K562 (cell line): Measurements from ENCODE around the gene PPP4C. TPM values are rescaled to one million over a fixed set of nuclear protein-coding genes. Genes with fewer than 3 reads are reported as not detected.

Experiments
- CBFA2T2 ChIP-seq: fragments of 450-650 bp; conservative IDR thresholded peaks from 2 replicates; pipeline ENCODE4 v1.6.1; 2017; ENCODE audit warnings: mild to moderate bottlenecking
- CREB1 ChIP-seq, 2 experiments: sonication (generic) in 1 of 2; formaldehyde crosslinking in 1 of 2; IDR thresholded peaks; 2 replicates each; pipeline versions ENCODE4 v1.6.1 to v1.8.0; 2012 to 2022; ENCODE audit warnings: inconsistent platforms in 1 of 2, mild to moderate bottlenecking in 1 of 2, missing genetic modification reagents in 1 of 2, moderate library complexity in 1 of 2
- HINFP ChIP-seq: fragments of 450-650 bp; conservative IDR thresholded peaks from 2 replicates; pipeline ENCODE4 v1.6.1; 2016; ENCODE audit warnings: missing genetic modification characterization, low read depth, mild to moderate bottlenecking, control low read depth, missing compliant biosample characterization
- ILK ChIP-seq: fragments of 450-650 bp; IDR thresholded peaks from 2 replicates; pipeline ENCODE4 v1.6.1; 2016; ENCODE audit warnings: missing genetic modification characterization, low read depth, mild to moderate bottlenecking, missing compliant biosample characterization, moderate library complexity, borderline replicate concordance
- MAZ ChIP-seq, 2 experiments: fragments of 450-650 bp in 1 of 2; sonication (generic) in 1 of 2; formaldehyde crosslinking; IDR thresholded peaks in 1 of 2; conservative IDR thresholded peaks in 1 of 2; 2 replicates each; pipeline versions ENCODE4 v1.4.0 to v1.5.0; 2020; ENCODE audit warnings: mild to moderate bottlenecking in 1 of 2, missing genetic modification reagents in 1 of 2
- MNT ChIP-seq, 2 experiments: fragments of 450-650 bp; conservative IDR thresholded peaks; 2 replicates each; pipeline ENCODE4 v1.6.1; 2017; ENCODE audit warnings: mild to moderate bottlenecking in 2 of 2, moderate library complexity in 2 of 2
- POLR2AphosphoS5 ChIP-seq: IDR thresholded peaks from 2 replicates; pipeline ENCODE4 v1.6.1; 2011; ENCODE audit warnings: mild to moderate bottlenecking, low read depth, low read length, moderate library complexity; ENCODE audit not compliant: control insufficient read depth, insufficient read depth
- SIN3A ChIP-seq, 2 experiments: fragments of 150-350 bp in 1 of 2; IDR thresholded peaks; 2 replicates each; pipeline ENCODE4 v1.6.1; 2011 to 2016; ENCODE audit warnings: borderline replicate concordance in 2 of 2, low read depth in 2 of 2, low read length in 2 of 2, mild to moderate bottlenecking in 2 of 2, moderate library complexity in 2 of 2; ENCODE audit not compliant: control insufficient read depth in 1 of 2
- TEAD1 ChIP-seq, 2 experiments: fragments of 450-650 bp in 1 of 2; sonication (generic) in 1 of 2; formaldehyde crosslinking; IDR thresholded peaks; 2 replicates each; pipeline versions ENCODE4 v1.4.0 to v1.8.0; 2020 to 2022; ENCODE audit warnings: mild to moderate bottlenecking in 2 of 2, missing genetic modification reagents in 1 of 2
- VEZF1 ChIP-seq: fragments of 200-800 bp; sonication (Bioruptor generic); IDR thresholded peaks from 2 replicates; pipeline ENCODE4 v1.6.1; 2017; ENCODE audit warnings: missing genetic modification characterization, missing compliant biosample characterization
- ZNF133 ChIP-seq: fragments of 250-450 bp; sonication (Bioruptor Pico); IDR thresholded peaks from 2 replicates; pipeline ENCODE4 v1.4.0; 2020; ENCODE audit warnings: mild to moderate bottlenecking
- polyA plus RNA-seq, 8 experiments: library from polyadenylated mRNA; depleted of rRNA in 4 of 8; stranded (reverse) in 5 of 8; unstranded in 3 of 8; fragments of >200 nt; fragmentation: Nextera tagmentation in 2 of 8; fragmentation: Illumina TruSeq in 1 of 8; extraction: Ambion mirVana in 2 of 8; extraction: Trizol in 1 of 8; gene quantifications; 2 replicates each; pipeline versions ENCODE4 v1.2.1 to v1.2.3, GENCODE V29; 2011 to 2014; ENCODE audit warnings: inconsistent platforms in 1 of 8, missing spikeins in 1 of 8
- total RNA-seq, 7 experiments: library from RNA; depleted of rRNA in 6 of 7; stranded (reverse); fragments of >200 nt in 6 of 7; fragmentation: Illumina TruSeq in 2 of 7; extraction: Trizol in 2 of 7; gene quantifications; 2 replicates each; pipeline versions ENCODE4 v1.2.1 to v1.2.3, GENCODE V29; 2011 to 2021; ENCODE audit warnings: low replicate concordance in 1 of 7
- TF ChIP-seq, protein P1 (sequence below): fragments of 450-650 bp; IDR thresholded peaks from 2 replicates; pipeline ENCODE4 v1.6.1; 2017; ENCODE audit warnings: antibody characterized with exemption, mild to moderate bottlenecking
- TF ChIP-seq, protein P2 (sequence below), 2 experiments: IDR thresholded peaks; 2 replicates each; pipeline ENCODE4 v1.6.1; 2011; ENCODE audit warnings: borderline replicate concordance in 1 of 2, control low read depth in 1 of 2, low read depth in 1 of 2, low read length in 1 of 2, mild to moderate bottlenecking in 1 of 2, mixed read lengths in 1 of 2, moderate library complexity in 1 of 2; ENCODE audit not compliant: insufficient read depth in 1 of 2, insufficient read length in 1 of 2, poor library complexity in 1 of 2, severe bottlenecking in 1 of 2; ENCODE audit errors: extremely low read depth in 1 of 2

The PPP4C gene
- total and polyA plus RNA-seq, 9 of the 15 experiments (the other 6 are each of a cell fraction or from before 2014, with no cell fraction given) = 3.5 to 183 (median 131) TPM

DNA sequence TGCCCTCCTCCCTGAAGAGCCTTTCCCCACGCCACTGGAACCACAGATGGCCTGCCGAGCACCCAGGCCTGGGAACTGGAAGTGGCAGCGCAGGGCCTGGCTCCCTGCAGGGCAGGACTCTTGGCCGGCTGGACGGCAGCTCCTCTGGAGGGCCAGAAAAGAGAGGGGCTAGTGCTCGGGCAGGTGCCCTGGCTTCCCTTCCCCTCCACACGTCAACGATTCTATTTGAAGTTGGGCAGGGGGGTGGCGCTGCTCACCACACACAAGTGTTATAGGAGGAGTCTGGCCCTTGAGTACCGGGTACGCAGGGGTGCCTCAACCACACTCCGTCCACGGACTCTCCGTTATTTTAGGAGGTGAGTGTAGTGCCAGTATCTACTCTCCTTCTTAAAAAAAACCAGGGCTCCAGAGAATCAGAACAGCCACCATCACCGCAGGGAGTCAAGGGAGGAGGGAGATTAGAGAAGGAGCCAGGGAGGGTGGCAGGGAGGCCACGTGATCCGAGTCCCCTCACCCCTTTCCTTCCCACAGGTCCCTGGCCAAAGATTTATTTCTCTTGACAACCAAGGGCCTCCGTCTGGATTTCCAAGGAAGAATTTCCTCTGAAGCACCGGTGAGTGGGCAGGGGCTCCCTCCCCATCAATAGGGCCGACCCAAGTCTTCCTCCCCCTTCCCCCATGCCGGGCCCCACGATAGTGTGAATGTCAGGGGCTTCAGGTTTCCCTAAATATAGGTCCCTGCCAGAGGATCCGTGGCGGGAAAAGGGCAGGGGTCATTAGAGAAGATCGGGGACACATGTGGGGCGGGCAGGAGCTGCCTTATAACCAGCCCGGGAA, 11.7 kb upstream of the PPP4C start (continued):
- TF ChIP-seq, protein P1, sequence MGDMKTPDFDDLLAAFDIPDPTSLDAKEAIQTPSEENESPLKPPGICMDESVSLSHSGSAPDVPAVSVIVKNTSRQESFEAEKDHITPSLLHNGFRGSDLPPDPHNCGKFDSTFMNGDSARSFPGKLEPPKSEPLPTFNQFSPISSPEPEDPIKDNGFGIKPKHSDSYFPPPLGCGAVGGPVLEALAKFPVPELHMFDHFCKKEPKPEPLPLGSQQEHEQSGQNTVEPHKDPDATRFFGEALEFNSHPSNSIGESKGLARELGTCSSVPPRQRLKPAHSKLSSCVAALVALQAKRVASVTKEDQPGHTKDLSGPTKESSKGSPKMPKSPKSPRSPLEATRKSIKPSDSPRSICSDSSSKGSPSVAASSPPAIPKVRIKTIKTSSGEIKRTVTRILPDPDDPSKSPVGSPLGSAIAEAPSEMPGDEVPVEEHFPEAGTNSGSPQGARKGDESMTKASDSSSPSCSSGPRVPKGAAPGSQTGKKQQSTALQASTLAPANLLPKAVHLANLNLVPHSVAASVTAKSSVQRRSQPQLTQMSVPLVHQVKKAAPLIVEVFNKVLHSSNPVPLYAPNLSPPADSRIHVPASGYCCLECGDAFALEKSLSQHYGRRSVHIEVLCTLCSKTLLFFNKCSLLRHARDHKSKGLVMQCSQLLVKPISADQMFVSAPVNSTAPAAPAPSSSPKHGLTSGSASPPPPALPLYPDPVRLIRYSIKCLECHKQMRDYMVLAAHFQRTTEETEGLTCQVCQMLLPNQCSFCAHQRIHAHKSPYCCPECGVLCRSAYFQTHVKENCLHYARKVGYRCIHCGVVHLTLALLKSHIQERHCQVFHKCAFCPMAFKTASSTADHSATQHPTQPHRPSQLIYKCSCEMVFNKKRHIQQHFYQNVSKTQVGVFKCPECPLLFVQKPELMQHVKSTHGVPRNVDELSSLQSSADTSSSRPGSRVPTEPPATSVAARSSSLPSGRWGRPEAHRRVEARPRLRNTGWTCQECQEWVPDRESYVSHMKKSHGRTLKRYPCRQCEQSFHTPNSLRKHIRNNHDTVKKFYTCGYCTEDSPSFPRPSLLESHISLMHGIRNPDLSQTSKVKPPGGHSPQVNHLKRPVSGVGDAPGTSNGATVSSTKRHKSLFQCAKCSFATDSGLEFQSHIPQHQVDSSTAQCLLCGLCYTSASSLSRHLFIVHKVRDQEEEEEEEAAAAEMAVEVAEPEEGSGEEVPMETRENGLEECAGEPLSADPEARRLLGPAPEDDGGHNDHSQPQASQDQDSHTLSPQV = peak; percentile 76
- TF ChIP-seq MNT (conservative IDR thresholded peaks at IDR 0.05) (peak; percentile 67 to 69), HINFP (no peak), ZNF133 (CRISPR knock-in tag) (no peak), MAZ (CRISPR knock-in tag; conservative IDR thresholded peaks at IDR 0.05 in 1 of 2, IDR thresholded peaks at IDR 0.05 in 1 of 2) (peak; percentile 11 to 18; a peak in 2 of 4 replicates), SIN3A (IDR thresholded peaks at IDR 0.05; ENCODE audit: borderline replicate concordance in 2 of 2, control insufficient read depth in 1 of 2, low read depth in 2 of 2, low read length in 2 of 2) (peak in 1 of 2 experiments; percentile 59; a peak in 1 of 4 replicates), CREB1 (IDR thresholded peaks at IDR 0.05) (0 out of 2 replicates have a peak, but pooled peaks have one; percentile 16), CREB1 (CRISPR knock-in tag; IDR thresholded peaks at IDR 0.05) (no peak), TEAD1 (CRISPR knock-in tag; IDR thresholded peaks at IDR 0.05) (no peak), POLR2AphosphoS5 (peak; percentile 38; the same call in 1 of the 2 replicates), ILK (tag) (no peak), VEZF1 (peak; percentile 60; the same call in 1 of the 2 replicates), CBFA2T2 (peak; percentile 44)
- TF ChIP-seq, protein P2, sequence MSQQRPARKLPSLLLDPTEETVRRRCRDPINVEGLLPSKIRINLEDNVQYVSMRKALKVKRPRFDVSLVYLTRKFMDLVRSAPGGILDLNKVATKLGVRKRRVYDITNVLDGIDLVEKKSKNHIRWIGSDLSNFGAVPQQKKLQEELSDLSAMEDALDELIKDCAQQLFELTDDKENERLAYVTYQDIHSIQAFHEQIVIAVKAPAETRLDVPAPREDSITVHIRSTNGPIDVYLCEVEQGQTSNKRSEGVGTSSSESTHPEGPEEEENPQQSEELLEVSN (IDR thresholded peaks at IDR 0.05; ENCODE audit: borderline replicate concordance in 1 of 2, extremely low read depth in 1 of 2, insufficient read depth in 1 of 2, insufficient read length in 1 of 2, low read depth in 1 of 2, low read length in 1 of 2, poor library complexity in 1 of 2, severe bottlenecking in 1 of 2) = peak in 1 of 2 experiments; percentile 26
